ENCODE data around the gene GPT2.

GPT2 gene

DNA sequence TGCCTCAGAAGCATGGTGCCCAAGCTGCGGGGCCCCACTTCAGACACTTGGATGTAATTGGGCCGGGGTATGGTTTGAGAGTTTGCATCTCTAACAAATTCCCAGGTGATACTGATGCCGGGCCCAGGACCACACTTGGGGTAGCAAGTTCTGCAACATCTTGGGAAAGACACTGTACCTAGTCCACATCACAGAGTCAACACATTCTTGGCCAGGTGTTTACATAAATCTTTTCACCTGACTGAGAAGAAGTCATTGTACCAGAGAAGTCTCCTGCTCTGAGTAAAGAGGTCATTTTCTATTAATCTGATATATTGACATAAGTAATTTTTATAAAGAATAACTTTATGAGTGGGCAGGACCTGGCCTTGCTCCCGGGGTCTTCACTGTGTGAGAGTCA is 27.5 kb downstream of the GPT2 start:
- POLR2A ChIA-PET, result no interaction called here
- CTCF ChIA-PET, result interaction anchor here (2.0 to 16.9 kb wide), 4 partner anchors 19 to 59 kb away, joined by 5 to 284 read pairs (median 12); no protein-coding TSS in a partner anchor
- DNase-seq (ENCODE audit: low read depth, low spot score), result no peak
- TF ChIP-seq, protein P1, sequence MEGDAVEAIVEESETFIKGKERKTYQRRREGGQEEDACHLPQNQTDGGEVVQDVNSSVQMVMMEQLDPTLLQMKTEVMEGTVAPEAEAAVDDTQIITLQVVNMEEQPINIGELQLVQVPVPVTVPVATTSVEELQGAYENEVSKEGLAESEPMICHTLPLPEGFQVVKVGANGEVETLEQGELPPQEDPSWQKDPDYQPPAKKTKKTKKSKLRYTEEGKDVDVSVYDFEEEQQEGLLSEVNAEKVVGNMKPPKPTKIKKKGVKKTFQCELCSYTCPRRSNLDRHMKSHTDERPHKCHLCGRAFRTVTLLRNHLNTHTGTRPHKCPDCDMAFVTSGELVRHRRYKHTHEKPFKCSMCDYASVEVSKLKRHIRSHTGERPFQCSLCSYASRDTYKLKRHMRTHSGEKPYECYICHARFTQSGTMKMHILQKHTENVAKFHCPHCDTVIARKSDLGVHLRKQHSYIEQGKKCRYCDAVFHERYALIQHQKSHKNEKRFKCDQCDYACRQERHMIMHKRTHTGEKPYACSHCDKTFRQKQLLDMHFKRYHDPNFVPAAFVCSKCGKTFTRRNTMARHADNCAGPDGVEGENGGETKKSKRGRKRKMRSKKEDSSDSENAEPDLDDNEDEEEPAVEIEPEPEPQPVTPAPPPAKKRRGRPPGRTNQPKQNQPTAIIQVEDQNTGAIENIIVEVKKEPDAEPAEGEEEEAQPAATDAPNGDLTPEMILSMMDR (IDR thresholded peaks at IDR 0.05; ENCODE audit: insufficient read depth, low read length, missing control alignments), result no peak
- H3K4me3 ChIP-seq (ENCODE audit: low read depth, low read length), result no peak overlapping the region

DNA sequence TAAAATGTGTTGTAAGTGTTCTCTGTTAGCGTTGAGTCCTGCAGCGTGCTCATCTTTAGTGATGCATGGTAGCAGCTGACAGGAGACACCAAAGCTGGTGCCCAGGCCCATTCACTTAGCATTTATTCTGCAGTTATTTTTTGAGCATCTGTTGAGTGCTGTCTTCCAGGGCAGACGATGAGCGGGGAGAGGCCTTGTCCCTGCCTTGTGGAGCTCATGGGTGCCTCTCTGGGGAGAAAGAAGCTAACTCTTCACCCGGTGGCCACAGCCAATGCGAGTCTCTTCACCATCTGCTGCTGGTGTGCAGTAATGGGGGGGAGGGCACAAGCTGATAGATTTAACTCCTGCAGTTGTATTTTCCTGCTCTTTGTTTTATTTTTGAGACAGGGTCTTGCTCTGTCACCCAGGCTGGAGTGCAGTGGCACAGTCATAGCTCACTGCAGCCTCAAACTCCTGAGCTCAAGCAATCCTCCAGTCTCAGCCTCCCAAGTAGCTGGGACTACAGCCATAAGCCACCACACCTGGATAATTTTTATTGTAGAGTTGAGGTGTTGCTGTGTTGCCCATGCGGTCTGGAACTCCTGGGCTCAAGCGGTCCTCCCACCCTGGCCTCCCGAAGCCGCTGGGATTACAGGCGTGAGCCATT is 30.5 kb downstream of the GPT2 start:
- H3K4me3 ChIP-seq (ENCODE audit: low read depth, low read length), result no peak overlapping the region
- no peak for DNase-seq (ENCODE audit: low read depth, low spot score)
- ChIA-PET CTCF (interaction anchor here (1.1 to 16.9 kb wide), 5 partner anchors 12 to 62 kb away, joined by 3 to 284 read pairs (median 4); no protein-coding TSS in a partner anchor), POLR2A (no interaction called here)
- TF ChIP-seq, protein P1 (IDR thresholded peaks at IDR 0.05; ENCODE audit: insufficient read depth, low read length, missing control alignments), result no peak

DNA sequence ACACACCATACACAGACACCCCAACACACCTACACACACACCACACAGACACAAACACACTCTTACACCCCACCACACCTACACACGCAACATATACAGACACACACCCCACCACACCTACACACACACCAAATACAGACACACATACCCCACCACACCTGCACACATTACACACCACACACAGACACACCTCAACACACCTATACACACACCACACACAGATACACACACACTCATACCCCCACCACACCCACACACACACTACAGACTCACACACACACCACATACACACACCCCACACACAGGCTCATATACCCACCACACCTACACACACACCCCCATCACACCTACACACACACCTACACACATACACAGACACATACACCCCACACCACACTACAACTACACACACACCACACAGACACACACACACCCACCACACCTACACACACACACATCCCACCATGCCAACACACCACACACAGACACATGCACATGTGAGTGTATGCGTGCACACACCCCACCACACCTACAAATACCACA is 31.4 kb downstream of the GPT2 start:
- DNase-seq (ENCODE audit: low read depth, low spot score), result no peak
- no peak overlapping the region for H3K4me3 ChIP-seq (ENCODE audit: low read depth, low read length)
- ChIA-PET POLR2A (no interaction called here), CTCF (no interaction called here)
- TF ChIP-seq, protein P1 (IDR thresholded peaks at IDR 0.05; ENCODE audit: insufficient read depth, low read length, missing control alignments), result no peak

DNA sequence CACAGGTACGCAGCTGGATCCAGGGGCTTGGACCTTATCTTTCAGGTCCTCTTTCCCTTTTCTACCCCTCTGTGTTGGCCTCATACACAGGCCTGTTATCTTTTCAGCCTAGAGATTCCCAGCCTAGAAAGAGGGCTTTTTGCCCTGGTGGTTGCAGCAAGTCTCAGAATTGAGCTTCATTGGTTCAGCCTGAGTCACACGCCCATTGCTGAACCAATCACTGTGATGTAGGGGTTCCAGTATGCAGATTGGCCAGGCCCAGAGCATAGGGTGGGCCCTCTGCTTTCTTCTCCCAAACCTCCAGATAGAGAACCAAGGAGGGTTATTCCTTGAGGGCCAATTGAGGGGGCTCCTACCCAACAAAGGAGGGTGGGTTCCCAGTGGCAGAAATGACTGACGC is 32.8 kb downstream of the GPT2 start:
- ChIA-PET POLR2A (no interaction called here), CTCF (interaction anchor here (0.9 to 7.4 kb wide), 4 partner anchors 9 to 65 kb away, joined by 3 to 77 read pairs (median 12); no protein-coding TSS in a partner anchor)
- no peak overlapping the region for H3K4me3 ChIP-seq (ENCODE audit: low read depth, low read length)
- TF ChIP-seq, protein P1 (IDR thresholded peaks at IDR 0.05; ENCODE audit: insufficient read depth, low read length, missing control alignments), result no peak
- DNase-seq (ENCODE audit: low read depth, low spot score), result no peak

DNA sequence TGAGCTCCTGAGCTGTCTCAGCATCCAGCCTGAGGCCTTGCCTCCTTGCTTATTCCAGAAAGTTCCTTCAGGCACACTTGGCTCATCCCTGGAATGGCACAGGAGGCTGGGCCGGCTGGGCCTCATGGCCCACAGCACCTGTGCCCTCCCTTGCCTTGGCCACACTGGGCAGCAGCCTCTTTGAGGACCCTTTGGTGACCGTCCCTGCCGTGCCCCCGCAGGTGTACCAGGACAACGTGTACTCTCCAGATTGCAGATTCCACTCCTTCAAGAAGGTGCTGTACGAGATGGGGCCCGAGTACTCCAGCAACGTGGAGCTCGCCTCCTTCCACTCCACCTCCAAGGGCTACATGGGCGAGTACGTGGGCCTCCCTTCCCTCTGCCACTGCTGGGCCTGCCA is 34.2 kb downstream of the GPT2 start:
- TF ChIP-seq, protein P1 (IDR thresholded peaks at IDR 0.05; ENCODE audit: insufficient read depth, low read length, missing control alignments), result no peak
- H3K4me3 ChIP-seq (ENCODE audit: low read depth, low read length), result no peak overlapping the region
- DNase-seq (ENCODE audit: low read depth, low spot score), result no peak
- POLR2A ChIA-PET, result no interaction called here
- CTCF ChIA-PET, result interaction anchor here (3.1 to 7.4 kb wide), 3 partner anchors 9 to 66 kb away, joined by 22 to 77 read pairs (median 35); no protein-coding TSS in a partner anchor

DNA sequence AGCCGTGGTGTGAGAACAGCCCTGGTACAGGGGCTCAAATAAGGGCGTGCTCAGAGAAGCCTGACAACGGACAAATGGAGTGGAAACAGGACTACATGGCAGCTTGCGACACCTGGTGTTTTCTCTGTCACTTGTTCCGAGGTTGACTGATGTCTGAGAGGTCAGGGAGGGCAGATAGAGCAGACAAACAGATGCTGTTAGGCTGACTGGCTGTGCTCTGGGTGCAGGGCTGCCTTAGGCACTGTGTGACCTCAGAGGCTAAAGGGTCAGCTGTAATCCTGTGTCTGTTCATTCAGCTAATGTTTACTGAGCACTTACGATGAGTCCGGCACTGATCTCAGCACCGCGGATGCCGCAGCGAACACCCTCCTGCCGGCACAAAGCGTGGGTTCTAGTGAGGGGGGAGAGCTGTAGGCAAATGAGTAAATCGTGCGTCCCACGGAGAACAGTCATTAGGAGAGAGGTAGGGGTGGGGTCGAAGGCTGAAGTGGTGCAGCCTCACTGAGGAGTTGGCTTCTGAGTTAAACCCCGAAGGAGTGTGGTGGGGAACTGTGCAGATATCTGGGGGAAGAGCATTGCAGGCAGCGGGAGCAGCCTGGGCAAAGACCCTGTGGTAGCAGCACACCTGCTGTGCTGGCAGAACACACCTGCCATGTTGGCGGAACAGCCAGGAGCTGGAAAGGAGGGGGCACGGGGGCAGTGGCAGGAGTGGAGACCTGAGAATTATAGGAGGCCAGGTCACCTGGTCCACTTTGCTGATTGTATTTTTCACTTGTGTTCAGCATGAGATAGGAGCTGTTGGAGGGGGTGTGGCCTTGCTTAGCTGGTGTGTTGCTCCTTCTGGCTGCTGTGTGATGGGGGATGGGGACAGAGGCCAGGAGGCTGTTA is 35.0 kb downstream of the GPT2 start:
- no peak for DNase-seq (ENCODE audit: low read depth, low spot score)
- TF ChIP-seq, protein P1 (IDR thresholded peaks at IDR 0.05; ENCODE audit: insufficient read depth, low read length, missing control alignments), result no peak
- CTCF ChIA-PET, result interaction anchor here (1.2 to 7.4 kb wide), 4 partner anchors 10 to 67 kb away, joined by 3 to 77 read pairs (median 28); no protein-coding TSS in a partner anchor
- no peak overlapping the region for H3K4me3 ChIP-seq (ENCODE audit: low read depth, low read length)
- POLR2A ChIA-PET, result no interaction called here
